Ishikawa (cell line): ENCODE results near the gene ZBTB7C.

Experiments used
- CEBPB ChIP-seq: IDR thresholded peaks from 2 replicates; pipeline ENCODE4 v1.6.1; 2012
- CREB1 ChIP-seq: IDR thresholded peaks from 2 replicates; pipeline ENCODE4 v1.6.1; 2012; ENCODE audit warnings: low read depth
- EGR1 ChIP-seq: IDR thresholded peaks from 2 replicates; pipeline ENCODE4 v1.6.1; 2012
- EP300 ChIP-seq: IDR thresholded peaks from 2 replicates; pipeline ENCODE4 v1.6.1; 2012; ENCODE audit warnings: borderline replicate concordance
- FOXM1 ChIP-seq: IDR thresholded peaks from 2 replicates; pipeline ENCODE4 v1.6.1; 2012; ENCODE audit warnings: low read depth, borderline replicate concordance
- NFIC ChIP-seq: IDR thresholded peaks from 2 replicates; pipeline ENCODE4 v1.6.1; 2012
- RAD21 ChIP-seq: IDR thresholded peaks from 2 replicates; pipeline ENCODE4 v1.6.1; 2012; ENCODE audit warnings: low read depth
- TAF1 ChIP-seq: IDR thresholded peaks from 2 replicates; pipeline ENCODE4 v1.6.1; 2012; ENCODE audit warnings: low read depth, mild to moderate bottlenecking
- TCF12 ChIP-seq: IDR thresholded peaks from 2 replicates; pipeline ENCODE4 v1.6.1; 2012; ENCODE audit warnings: low read depth
- TEAD4 ChIP-seq: IDR thresholded peaks from 2 replicates; pipeline ENCODE4 v1.6.1; 2012
- YY1 ChIP-seq: IDR thresholded peaks from 2 replicates; pipeline ENCODE4 v1.6.1; 2012; ENCODE audit warnings: low read depth
- ZBTB7A ChIP-seq: IDR thresholded peaks from 2 replicates; pipeline ENCODE4 v1.6.1; 2012; ENCODE audit warnings: low read depth
- TF ChIP-seq, protein P1 (sequence below): IDR thresholded peaks from 2 replicates; pipeline ENCODE4 v1.6.1; 2012
- TF ChIP-seq, protein P2 (sequence below): IDR thresholded peaks from 2 replicates; pipeline ENCODE4 v1.6.1; 2012

DNA sequence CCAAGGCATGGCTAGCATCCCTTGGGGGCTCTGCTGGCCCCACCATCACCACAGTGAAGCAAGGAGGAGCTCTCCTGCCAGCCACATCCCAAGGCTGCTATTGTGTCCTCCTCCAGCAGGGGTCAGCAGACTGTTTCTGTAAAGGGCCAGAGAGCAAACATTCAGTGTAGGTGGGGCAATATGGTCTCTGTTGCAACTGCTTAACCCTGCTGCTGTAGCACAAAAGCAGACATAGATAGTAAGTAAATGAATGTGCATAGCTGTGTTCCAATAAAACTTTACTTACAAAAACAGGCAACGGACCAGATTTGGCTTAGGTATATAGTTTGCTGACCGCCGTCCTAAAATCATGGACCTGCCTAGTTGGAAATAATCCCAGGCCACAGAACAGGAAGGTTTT, 36.4 kb upstream of the ZBTB7C start:
- TF ChIP-seq RAD21 (peak; percentile 83), EP300 (no peak), FOXM1 (no peak), CREB1 (no peak), NFIC (no peak), CEBPB (peak; percentile 72), TAF1 (no peak), TEAD4 (no peak), YY1 (no peak), EGR1 (no peak), ZBTB7A (no peak), TCF12 (no peak)
- TF ChIP-seq, protein P1, sequence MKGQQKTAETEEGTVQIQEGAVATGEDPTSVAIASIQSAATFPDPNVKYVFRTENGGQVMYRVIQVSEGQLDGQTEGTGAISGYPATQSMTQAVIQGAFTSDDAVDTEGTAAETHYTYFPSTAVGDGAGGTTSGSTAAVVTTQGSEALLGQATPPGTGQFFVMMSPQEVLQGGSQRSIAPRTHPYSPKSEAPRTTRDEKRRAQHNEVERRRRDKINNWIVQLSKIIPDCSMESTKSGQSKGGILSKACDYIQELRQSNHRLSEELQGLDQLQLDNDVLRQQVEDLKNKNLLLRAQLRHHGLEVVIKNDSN = no peak
- TF ChIP-seq, protein P2, sequence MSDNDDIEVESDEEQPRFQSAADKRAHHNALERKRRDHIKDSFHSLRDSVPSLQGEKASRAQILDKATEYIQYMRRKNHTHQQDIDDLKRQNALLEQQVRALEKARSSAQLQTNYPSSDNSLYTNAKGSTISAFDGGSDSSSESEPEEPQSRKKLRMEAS = no peak
